ENCODE data around the gene FAM110D. TPM values are rescaled to one million over a fixed set of nuclear protein-coding genes. Genes with fewer than 3 reads are reported as not detected.
A peak's percentile ranks its signal among the peaks of the same experiment; 100 is the strongest.

Gene FAM110D
- total RNA-seq, 1 experiment from 2014 or later: 0.46 TPM

DNA sequence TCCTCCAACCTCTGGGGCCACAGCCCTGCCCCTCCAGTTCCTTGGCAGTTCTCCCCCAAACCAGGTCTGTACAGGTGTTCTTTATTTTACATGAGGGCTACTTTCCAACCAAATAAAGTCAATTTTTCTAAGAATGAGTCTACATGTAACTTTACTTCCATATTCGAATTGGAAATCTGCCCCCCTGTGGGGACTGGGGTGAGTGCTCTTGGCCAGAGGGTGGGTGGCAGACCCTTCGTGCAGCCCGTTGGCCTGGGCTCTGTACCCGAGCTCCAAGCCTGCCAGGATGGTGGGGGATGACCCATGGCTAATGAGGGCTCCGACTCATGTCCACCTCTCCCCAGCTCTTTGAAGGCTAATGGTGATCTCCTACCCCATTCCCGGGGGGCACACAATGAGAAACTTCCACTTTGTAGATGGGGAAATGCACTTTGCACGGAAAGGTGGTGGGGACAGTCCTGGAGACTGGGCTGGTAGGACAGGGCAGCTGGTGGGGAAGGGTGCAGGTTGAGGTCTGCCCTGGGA lies 30.9 kb downstream of the FAM110D start:
- H3K9me3 Mint-ChIP-seq: no peaks in the 10 kb centered on the region
- no peak overlapping the region for H4K8ac ChIP-seq (replicated peaks; ENCODE audit: insufficient read length, low read depth, low read length)
- H3T11ph ChIP-seq (ENCODE audit: low read length): no peak overlapping the region
- H2AFZ ChIP-seq (ENCODE audit: low read length): no peak overlapping the region
- no peak overlapping the region for H3K27ac ChIP-seq (ENCODE audit: insufficient read length, low read depth, low read length)
- TF ChIP-seq, protein P1, sequence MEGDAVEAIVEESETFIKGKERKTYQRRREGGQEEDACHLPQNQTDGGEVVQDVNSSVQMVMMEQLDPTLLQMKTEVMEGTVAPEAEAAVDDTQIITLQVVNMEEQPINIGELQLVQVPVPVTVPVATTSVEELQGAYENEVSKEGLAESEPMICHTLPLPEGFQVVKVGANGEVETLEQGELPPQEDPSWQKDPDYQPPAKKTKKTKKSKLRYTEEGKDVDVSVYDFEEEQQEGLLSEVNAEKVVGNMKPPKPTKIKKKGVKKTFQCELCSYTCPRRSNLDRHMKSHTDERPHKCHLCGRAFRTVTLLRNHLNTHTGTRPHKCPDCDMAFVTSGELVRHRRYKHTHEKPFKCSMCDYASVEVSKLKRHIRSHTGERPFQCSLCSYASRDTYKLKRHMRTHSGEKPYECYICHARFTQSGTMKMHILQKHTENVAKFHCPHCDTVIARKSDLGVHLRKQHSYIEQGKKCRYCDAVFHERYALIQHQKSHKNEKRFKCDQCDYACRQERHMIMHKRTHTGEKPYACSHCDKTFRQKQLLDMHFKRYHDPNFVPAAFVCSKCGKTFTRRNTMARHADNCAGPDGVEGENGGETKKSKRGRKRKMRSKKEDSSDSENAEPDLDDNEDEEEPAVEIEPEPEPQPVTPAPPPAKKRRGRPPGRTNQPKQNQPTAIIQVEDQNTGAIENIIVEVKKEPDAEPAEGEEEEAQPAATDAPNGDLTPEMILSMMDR (conservative IDR thresholded peaks at IDR 0.05): no peak
- no peak overlapping the region for H3K9ac ChIP-seq (ENCODE audit: extremely low read depth, insufficient read length, low read length)
- H3K36me3 Mint-ChIP-seq (ENCODE audit: insufficient read depth in 1 of 3, low read depth in 3 of 3): peaks cover 5 to 28% (median 11%) of the 10 kb centered on the region in 3 experiments; a peak in 5 of 7 replicates
- H3K23me2 ChIP-seq (ENCODE audit: insufficient read length, low read depth, low read length, poor library complexity, severe bottlenecking): no peaks in the 10 kb centered on the region
- no peak overlapping the region for H3K18ac ChIP-seq (ENCODE audit: insufficient read length, low read depth, low read length)
- H3K4me2 ChIP-seq (ENCODE audit: insufficient read depth, insufficient read length, low read length): no peak overlapping the region
- no peak overlapping the region for H3K14ac ChIP-seq (ENCODE audit: insufficient read depth, low read length)
- no peak overlapping the region for H2AK5ac ChIP-seq (ENCODE audit: insufficient read length, low read length)
- H4K91ac ChIP-seq (ENCODE audit: insufficient read length, low read depth, low read length): no peak overlapping the region
- no peak overlapping the region for H2BK15ac ChIP-seq (ENCODE audit: low read depth, low read length)
- H3K4ac ChIP-seq (ENCODE audit: low read depth, low read length): no peak overlapping the region
- DNase-seq: no peak
- no peak overlapping the region for H2BK120ac ChIP-seq (ENCODE audit: low read depth, low read length, poor library complexity, severe bottlenecking)
- H3K4me1 ChIP-seq (ENCODE audit: insufficient read depth, low read length): no peaks in the 10 kb centered on the region
- no peak overlapping the region for H3K4me3 Mint-ChIP-seq
- no peaks in the 10 kb centered on the region for H3K79me2 ChIP-seq (ENCODE audit: insufficient read depth, low read length)
- H4K20me1 ChIP-seq (ENCODE audit: control insufficient read depth, insufficient read depth, insufficient read length): no peaks in the 10 kb centered on the region
- WGBS (ENCODE audit: extremely low coverage, insufficient read length, low lambda C conversion rate): no CpG with 5 or more reads among the region's 7 CpGs
- no peak overlapping the region for H3K56ac ChIP-seq (ENCODE audit: insufficient read length, low read depth, low read length)
- peaks cover 2% of the 10 kb centered on the region; the same call in 1 of the 2 replicates for H3K27me3 Mint-ChIP-seq (ENCODE audit: low read depth)
- no peaks in the 10 kb centered on the region for H3K79me1 ChIP-seq (ENCODE audit: insufficient read depth, low read depth, low read length, poor library complexity, severe bottlenecking)
- no peak overlapping the region for H2BK20ac ChIP-seq (ENCODE audit: low read depth, low read length, poor library complexity, severe bottlenecking)
- H3K27ac Mint-ChIP-seq: peak overlapping the region in 2 of 3 experiments; percentile 92 to 93; a peak in 4 of 7 replicates
- no peak overlapping the region for H2BK5ac ChIP-seq (ENCODE audit: insufficient read length, low read length)
- peaks cover 13 to 19% of the 10 kb centered on the region in 2 experiments for H3K4me1 Mint-ChIP-seq
- no peaks in the 10 kb centered on the region for H3K27me3 ChIP-seq (ENCODE audit: insufficient read depth, low read length)
- no peak overlapping the region for H4K5ac ChIP-seq (ENCODE audit: insufficient read length, low read depth, low read length)
- no peak overlapping the region for H2BK12ac ChIP-seq (ENCODE audit: insufficient read length, low read depth, low read length)
- no peaks in the 10 kb centered on the region for H3K9me3 ChIP-seq (ENCODE audit: control insufficient read depth, low read depth, low read length)
- no peak overlapping the region for H3K23ac ChIP-seq (ENCODE audit: insufficient read length, low read depth, low read length)

All from H9 (cell line).